ENCODE results near the gene MOK. TPM values are rescaled to one million over a fixed set of nuclear protein-coding genes. Genes with fewer than 3 reads are reported as not detected.

The MOK gene
- total RNA-seq, 3 donors from 2014 or later, result 13.0 to 29.0 (median 23.9) TPM

- no peak overlapping the region for H3K4me3 ChIP-seq
- intact Hi-C loops (cut with DNase I; ENCODE audit: low total_unique reads), result no loop called here
- TF ChIP-seq POLR2AphosphoS5 (IDR thresholded peaks at IDR 0.05) (no peak), POLR2A (IDR thresholded peaks at IDR 0.05) (no peak)
- TF ChIP-seq, protein P1, sequence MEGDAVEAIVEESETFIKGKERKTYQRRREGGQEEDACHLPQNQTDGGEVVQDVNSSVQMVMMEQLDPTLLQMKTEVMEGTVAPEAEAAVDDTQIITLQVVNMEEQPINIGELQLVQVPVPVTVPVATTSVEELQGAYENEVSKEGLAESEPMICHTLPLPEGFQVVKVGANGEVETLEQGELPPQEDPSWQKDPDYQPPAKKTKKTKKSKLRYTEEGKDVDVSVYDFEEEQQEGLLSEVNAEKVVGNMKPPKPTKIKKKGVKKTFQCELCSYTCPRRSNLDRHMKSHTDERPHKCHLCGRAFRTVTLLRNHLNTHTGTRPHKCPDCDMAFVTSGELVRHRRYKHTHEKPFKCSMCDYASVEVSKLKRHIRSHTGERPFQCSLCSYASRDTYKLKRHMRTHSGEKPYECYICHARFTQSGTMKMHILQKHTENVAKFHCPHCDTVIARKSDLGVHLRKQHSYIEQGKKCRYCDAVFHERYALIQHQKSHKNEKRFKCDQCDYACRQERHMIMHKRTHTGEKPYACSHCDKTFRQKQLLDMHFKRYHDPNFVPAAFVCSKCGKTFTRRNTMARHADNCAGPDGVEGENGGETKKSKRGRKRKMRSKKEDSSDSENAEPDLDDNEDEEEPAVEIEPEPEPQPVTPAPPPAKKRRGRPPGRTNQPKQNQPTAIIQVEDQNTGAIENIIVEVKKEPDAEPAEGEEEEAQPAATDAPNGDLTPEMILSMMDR (IDR thresholded peaks at IDR 0.05), result no peak
Observed at GRCh38 chr14:102238766-102239165, 66.2 kb downstream of the MOK start.

DNA sequence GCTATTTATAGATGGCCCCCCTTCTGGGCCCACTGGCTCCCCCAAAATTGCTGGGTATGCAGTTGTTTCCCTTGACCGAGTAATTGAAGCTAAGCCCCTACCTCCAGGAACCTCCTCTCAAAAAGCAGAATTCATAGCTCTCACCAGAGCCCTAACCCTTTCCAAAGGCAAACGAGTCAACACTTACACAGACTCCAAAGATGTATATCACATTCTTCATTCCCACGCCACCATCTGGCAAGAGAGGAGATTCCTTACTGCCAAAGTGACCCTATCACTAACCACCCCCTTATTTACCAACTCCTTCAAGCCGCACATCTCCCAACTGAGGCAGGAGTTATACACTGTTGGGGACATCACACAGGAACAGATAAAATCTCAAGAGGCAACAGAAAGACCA is 66.8 kb downstream of the MOK start:
- intact Hi-C loops (cut with DNase I; ENCODE audit: low total_unique reads), result no loop called here
- Histone ChIP-seq H3K27ac (no peak overlapping the region), H3K36me3 (no peaks in the 10 kb centered on the region), H3K27me3 (no peaks in the 10 kb centered on the region), H3K9me3 (no peaks in the 10 kb centered on the region), H3K4me1 (no peaks in the 10 kb centered on the region), H3K4me3 (no peak overlapping the region)
- TF ChIP-seq POLR2AphosphoS5 (IDR thresholded peaks at IDR 0.05), result no peak
- TF ChIP-seq POLR2A (IDR thresholded peaks at IDR 0.05), result no peak
- TF ChIP-seq, protein P1 (IDR thresholded peaks at IDR 0.05), result no peak
- DNase-seq (ENCODE audit: low spot score in 2 of 2), result no peak

More at GRCh38 chr14:102238766-102239165, 66.2 kb downstream of the MOK start:
- no peaks in the 10 kb centered on the region for H3K27me3 ChIP-seq
- H3K9me3 ChIP-seq, result no peaks in the 10 kb centered on the region
- no peak for DNase-seq (ENCODE audit: low spot score in 2 of 2)
- H3K36me3 ChIP-seq, result no peaks in the 10 kb centered on the region
- H3K4me1 ChIP-seq, result no peaks in the 10 kb centered on the region
- H3K27ac ChIP-seq, result no peak overlapping the region

DNA sequence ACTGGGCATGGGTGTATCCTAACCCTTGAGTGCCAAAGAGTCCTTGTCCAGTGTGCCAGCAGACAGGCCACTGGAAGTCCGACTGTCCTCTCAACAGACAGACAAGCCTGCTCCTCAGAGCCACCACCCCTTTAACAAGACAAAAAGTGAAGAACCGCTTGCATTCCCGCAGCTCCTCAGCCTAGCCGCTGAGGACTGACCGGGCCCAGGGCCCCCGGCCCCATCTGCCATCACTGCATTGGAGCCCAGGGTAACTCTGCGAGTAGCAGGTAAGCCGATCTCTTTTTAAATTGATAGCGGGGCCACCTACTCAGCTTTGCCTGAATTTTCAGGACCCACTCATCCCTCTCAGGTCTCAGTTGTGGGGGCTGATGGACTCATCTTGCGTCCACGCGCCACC is 68.9 kb downstream of the MOK start:
- Histone ChIP-seq H3K9me3 (no peaks in the 10 kb centered on the region), H3K4me1 (no peaks in the 10 kb centered on the region), H3K4me3 (no peak overlapping the region), H3K27me3 (no peaks in the 10 kb centered on the region), H3K27ac (no peak overlapping the region), H3K36me3 (no peaks in the 10 kb centered on the region)
- intact Hi-C loops (cut with DNase I; ENCODE audit: low total_unique reads), result no loop called here
- TF ChIP-seq POLR2A (IDR thresholded peaks at IDR 0.05) (no peak), POLR2AphosphoS5 (IDR thresholded peaks at IDR 0.05) (no peak)
- TF ChIP-seq, protein P1 (IDR thresholded peaks at IDR 0.05), result no peak
- no peak for DNase-seq (ENCODE audit: low spot score in 2 of 2)

DNA sequence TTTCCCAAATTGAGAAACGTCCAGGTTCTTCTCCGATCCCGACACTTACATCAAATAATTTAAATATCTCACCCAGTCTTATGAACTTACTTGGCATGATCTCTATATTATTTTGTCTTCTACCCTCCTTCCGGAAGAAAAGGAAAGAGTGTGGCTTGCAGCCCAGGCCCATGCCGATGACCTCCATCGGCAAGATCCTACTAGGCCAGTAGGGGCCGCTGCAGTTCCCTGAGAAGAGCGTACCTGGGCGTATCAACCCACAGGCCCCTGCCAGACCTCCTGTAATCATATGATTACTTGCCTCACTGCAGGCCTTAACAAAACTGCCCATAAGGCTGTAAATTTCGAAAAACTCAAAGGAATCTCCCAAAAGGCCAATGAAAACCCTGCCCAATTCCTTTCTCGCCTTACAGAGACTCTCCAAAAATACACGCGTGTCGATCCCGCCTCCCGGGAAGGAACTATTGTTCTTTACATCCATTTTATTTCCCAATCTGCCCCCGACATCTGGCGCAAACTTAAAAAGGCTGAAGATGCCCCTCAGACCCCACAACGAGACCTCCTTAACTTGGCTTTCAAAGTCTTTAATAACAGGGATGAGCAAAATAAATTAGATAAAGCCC is 69.6 kb downstream of the MOK start:
- peak; percentile 70 to 72 for DNase-seq (ENCODE audit: low spot score in 2 of 2)
- Histone ChIP-seq H3K27me3 (no peaks in the 10 kb centered on the region), H3K9me3 (no peaks in the 10 kb centered on the region), H3K4me1 (no peaks in the 10 kb centered on the region), H3K4me3 (peak overlapping the region; percentile 26 to 44 (median 34)), H3K36me3 (no peaks in the 10 kb centered on the region), H3K27ac (no peak overlapping the region)
- intact Hi-C loops (cut with DNase I; ENCODE audit: low total_unique reads), result no loop called here
- TF ChIP-seq, protein P1 (IDR thresholded peaks at IDR 0.05), result peak; percentile 33 to 83 (median 73)
- TF ChIP-seq POLR2A (IDR thresholded peaks at IDR 0.05), result no peak

DNA sequence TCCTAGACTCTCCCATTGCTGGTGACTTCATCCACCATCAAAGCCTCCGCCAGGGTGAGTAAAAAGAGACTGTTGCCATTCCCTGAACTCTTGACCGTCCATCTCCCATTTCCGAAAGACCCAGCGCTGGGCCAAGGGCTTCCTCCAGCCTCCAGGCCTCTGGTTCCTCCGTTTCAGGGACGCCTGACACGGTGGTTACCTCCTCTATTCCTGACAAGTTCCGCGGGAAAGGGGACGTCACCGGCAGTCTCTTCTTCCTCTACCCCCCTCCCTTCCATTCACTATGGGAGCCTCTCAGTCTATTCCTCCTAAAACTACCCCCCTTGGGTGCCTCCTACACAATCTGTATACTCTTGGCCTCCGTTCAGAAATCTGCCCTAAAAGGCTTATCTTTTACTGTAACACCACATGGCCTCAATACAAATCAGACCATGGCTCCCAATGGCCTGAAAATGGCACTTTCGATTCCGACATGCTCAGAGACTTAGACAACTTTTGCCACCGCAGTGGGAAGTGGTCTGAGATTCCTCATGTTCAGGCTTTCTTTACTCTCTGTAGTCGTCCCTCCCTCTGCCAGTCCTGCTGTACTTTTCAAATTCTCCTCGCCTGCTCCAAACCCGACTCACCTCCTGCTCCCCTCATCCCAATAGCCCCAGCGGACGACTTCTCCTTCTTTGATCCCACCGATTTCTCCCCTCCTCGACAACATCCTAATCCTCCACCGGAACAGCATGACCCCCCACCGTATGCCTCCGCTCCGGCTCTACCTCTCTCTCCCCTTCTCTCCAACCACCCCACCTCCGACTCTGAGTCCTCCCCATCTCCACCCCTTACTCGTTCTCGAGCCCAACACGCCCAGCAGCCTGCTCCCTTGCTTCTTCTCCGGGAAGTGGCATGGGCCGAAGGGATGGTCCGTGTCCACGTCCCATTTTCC is 70.4 kb downstream of the MOK start:
- no peak overlapping the region for H3K27ac ChIP-seq
- no peaks in the 10 kb centered on the region for H3K4me1 ChIP-seq
- H3K4me3 ChIP-seq, result peak overlapping the region; percentile 26 to 44 (median 34)
- H3K9me3 ChIP-seq, result no peaks in the 10 kb centered on the region
- DNase-seq (ENCODE audit: low spot score in 2 of 2), result no peak
- H3K36me3 ChIP-seq, result no peaks in the 10 kb centered on the region
- intact Hi-C loops (cut with DNase I; ENCODE audit: low total_unique reads), result no loop called here
- no peaks in the 10 kb centered on the region for H3K27me3 ChIP-seq
- TF ChIP-seq POLR2AphosphoS5 (IDR thresholded peaks at IDR 0.05) (no peak), POLR2A (IDR thresholded peaks at IDR 0.05) (no peak)
- TF ChIP-seq, protein P1 (IDR thresholded peaks at IDR 0.05), result no peak

Data from breast epithelium (tissue), 4 donors.